GM19099 (cell line): ENCODE measurements around the gene OSBPL1A.

Experiments used
- POLR2A ChIP-seq: IDR thresholded peaks from 3 replicates; pipeline ENCODE4 v1.6.1; 2011; ENCODE audit warnings: low read depth; ENCODE audit not compliant: insufficient read length; ENCODE audit errors: extremely low read depth

The OSBPL1A gene

GRCh38 chr18:24268784-24269550, 128.7 kb downstream of the OSBPL1A start:
- no peak for TF ChIP-seq POLR2A

- TF ChIP-seq POLR2A, result no peak
These were observed 129.7 kb downstream of the OSBPL1A start for GRCh38 chr18:24267878-24268277.

- no peak for TF ChIP-seq POLR2A
These were observed 131.5 kb downstream of the OSBPL1A start for GRCh38 chr18:24266131-24266530.

GRCh38 chr18:24265502-24266064, 132.0 kb downstream of the OSBPL1A start:
- TF ChIP-seq POLR2A, result no peak

- TF ChIP-seq POLR2A, result no peak
These were observed 134.6 kb downstream of the OSBPL1A start for GRCh38 chr18:24263050-24263449.

GRCh38 chr18:24262087-24262486, 135.5 kb downstream of the OSBPL1A start:
- TF ChIP-seq POLR2A, result no peak

GRCh38 chr18:24259869-24260641, 137.6 kb downstream of the OSBPL1A start:
- no peak for TF ChIP-seq POLR2A

- no peak for TF ChIP-seq POLR2A
These were observed 143.6 kb downstream of the OSBPL1A start for GRCh38 chr18:24254071-24254470.

- TF ChIP-seq POLR2A, result no peak
These were observed 147.9 kb downstream of the OSBPL1A start for GRCh38 chr18:24249716-24250115.

GRCh38 chr18:24248359-24248758, 149.3 kb downstream of the OSBPL1A start:
- TF ChIP-seq POLR2A, result no peak

GRCh38 chr18:24246143-24246542, 151.5 kb downstream of the OSBPL1A start:
- TF ChIP-seq POLR2A, result no peak

- TF ChIP-seq POLR2A, result no peak
These were observed 152.9 kb downstream of the OSBPL1A start for GRCh38 chr18:24244698-24245097.

- no peak for TF ChIP-seq POLR2A
These were observed 153.9 kb downstream of the OSBPL1A start for GRCh38 chr18:24243677-24244076.

GRCh38 chr18:24239341-24239740, 158.3 kb downstream of the OSBPL1A start:
- TF ChIP-seq POLR2A, result no peak

- TF ChIP-seq POLR2A, result no peak
These were observed 159.2 kb downstream of the OSBPL1A start for GRCh38 chr18:24238387-24238786.
